HG03060 (cell line): ENCODE results near the gene CMTM1.
A peak's percentile ranks its signal among the peaks of the same experiment; 100 is the strongest.

Experiments used
- ATAC-seq: cut with Tn5 transposase; IDR thresholded peaks from one replicate; pipeline ENCODE4 v1.9.1; 2021; ENCODE audit warnings: low read depth, moderate number of reproducible peaks; ENCODE audit not compliant: unreplicated experiment

CMTM1 gene

GRCh38 chr16:66537236-66537635 lies 29.0 kb upstream of the CMTM1 start:
- no peak for ATAC-seq

GRCh38 chr16:66538910-66539309 lies 27.3 kb upstream of the CMTM1 start:
- ATAC-seq: no peak

GRCh38 chr16:66539623-66540469 lies 26.4 kb upstream of the CMTM1 start:
- ATAC-seq: peak; percentile 69

GRCh38 chr16:66541388-66542355 lies 24.6 kb upstream of the CMTM1 start:
- ATAC-seq: no peak

- no peak for ATAC-seq
Observed at GRCh38 chr16:66542396-66542795, 23.8 kb upstream of the CMTM1 start.

- no peak for ATAC-seq
Observed at GRCh38 chr16:66543541-66543940, 22.7 kb upstream of the CMTM1 start.

- ATAC-seq: no peak
Observed at GRCh38 chr16:66544016-66544757, 22.1 kb upstream of the CMTM1 start.

- ATAC-seq: no peak
Observed at GRCh38 chr16:66547101-66547989, 18.9 kb upstream of the CMTM1 start.

GRCh38 chr16:66548068-66548467 lies 18.2 kb upstream of the CMTM1 start:
- no peak for ATAC-seq

GRCh38 chr16:66548868-66549267 lies 17.4 kb upstream of the CMTM1 start:
- no peak for ATAC-seq

GRCh38 chr16:66549284-66550131 lies 16.7 kb upstream of the CMTM1 start, which contains the start of gene TK2:
TK2 (minus strand) TSS chr16:66550122; CDS start chr16:66550061, 61 bp downstream.
- no peak for ATAC-seq

GRCh38 chr16:66551348-66551759 lies 14.9 kb upstream of the CMTM1 start:
- ATAC-seq: no peak

GRCh38 chr16:66551788-66552285 lies 14.4 kb upstream of the CMTM1 start:
- ATAC-seq: no peak

GRCh38 chr16:66552286-66553177 lies 13.7 kb upstream of the CMTM1 start, which contains the start of gene CKLF:
CKLF (plus strand) TSS chr16:66552576; CDS start chr16:66552716, 140 bp downstream.
- ATAC-seq: peak; percentile 59

- ATAC-seq: no peak
Observed at GRCh38 chr16:66553223-66553622, 13.0 kb upstream of the CMTM1 start.

GRCh38 chr16:66554021-66554420 lies 12.2 kb upstream of the CMTM1 start:
- no peak for ATAC-seq

GRCh38 chr16:66554495-66554894 lies 11.7 kb upstream of the CMTM1 start:
- no peak for ATAC-seq
